HepG2 (cell line): ENCODE measurements around the gene RUSF1. TPM values are rescaled to one million over a fixed set of nuclear protein-coding genes. Genes with fewer than 3 reads are reported as not detected.

Experiments
- ATAC-seq: fragments of 200-7000 bp; cut with Tn5 transposase; 3 replicates; pipeline ENCODE4 v1.9.1; 2020; ENCODE audit warnings: mild to moderate bottlenecking, moderate library complexity
- BruUV-seq: library from RNA; stranded (reverse); fragments of 400-500 nt; replicated peaks from 2 replicates; lab custom pipeline; 2021; lab: Mats Ljungman, UMichigan
- CTCF ChIA-PET: fragments of 300-600 bp; formaldehyde crosslinking; extraction: SDS; loops from one replicate; lab custom pipeline; 2021; ENCODE audit warnings: low total read pairs, inconsistent platforms, low intra/inter-chr PET ratio; lab: Yijun Ruan, JAX
- POLR2A ChIA-PET: fragments of 350-600 bp; sonication (Branson Sonifier 250); formaldehyde crosslinking; loops from one replicate; lab custom pipeline; 2020; ENCODE audit warnings: antibody characterized with exemption, inconsistent platforms; lab: Yijun Ruan, JAX
- DNase-seq: peaks from one replicate; pipeline ENCODE4 v3.0.0-alpha.2; 2015; ENCODE audit warnings: low spot score
- FAIRE-seq: peaks from 3 replicates; lab custom pipeline; 2011; peaks lifted over from hg19 to GRCh38; lab: Jason Lieb, UNC
- H2AFZ ChIP-seq: one replicate; pipeline ENCODE4 v1.6.1; 2011; ENCODE audit warnings: low read length, inconsistent platforms
- H3K27ac ChIP-seq: fragments of 300-600 bp; 3 replicates; pipeline ENCODE4 v1.8.0; 2011; ENCODE audit warnings: mixed run types, mild to moderate bottlenecking, mixed read lengths, low read length, inconsistent platforms; ENCODE audit not compliant: insufficient read depth; ENCODE audit errors: extremely low read length
- H3K27me3 ChIP-seq, 2 experiments: fragments of 200-600 bp in 1 of 2; 2 replicates in 1 of 2; 3 replicates in 1 of 2; pipeline versions ENCODE4 v1.6.0 to v1.8.0; 2011; ENCODE audit warnings: low read length in 2 of 2, mild to moderate bottlenecking in 2 of 2, moderate library complexity in 2 of 2, inconsistent platforms in 1 of 2; ENCODE audit not compliant: insufficient read depth in 2 of 2, control insufficient read depth in 1 of 2
- H3K36me3 ChIP-seq, 2 experiments: fragments of 200-600 bp in 1 of 2; replicated peaks in 1 of 2; 2 replicates in 1 of 2; 3 replicates in 1 of 2; pipeline versions ENCODE4 v1.5.1 to v1.8.0; 2011; ENCODE audit warnings: low read length in 2 of 2, inconsistent platforms in 1 of 2; ENCODE audit not compliant: insufficient read depth in 2 of 2, control insufficient read depth in 1 of 2
- H3K4me1 ChIP-seq: 2 replicates; pipeline ENCODE4 v1.5.1; 2012; ENCODE audit warnings: low read length, inconsistent platforms; ENCODE audit not compliant: insufficient read depth
- H3K4me2 ChIP-seq: 2 replicates; pipeline ENCODE4 v1.6.0; 2011; ENCODE audit warnings: low read depth, low read length, inconsistent platforms
- H3K4me3 ChIP-seq, 3 experiments: fragments of 200-600 bp in 1 of 3; sonication (generic), shearing (Covaris generic) in 1 of 3; replicated peaks in 1 of 3; 2 replicates each; pipeline ENCODE4 v1.5.1; 2011 to 2016; ENCODE audit warnings: low read length in 3 of 3, inconsistent platforms in 2 of 3, low read depth in 2 of 3, mild to moderate bottlenecking in 2 of 3, control low read depth in 1 of 3, mixed read lengths in 1 of 3; ENCODE audit not compliant: insufficient read depth in 1 of 3
- H3K79me2 ChIP-seq: one replicate; pipeline ENCODE4 v1.6.1; 2011; ENCODE audit warnings: low read length, inconsistent platforms; ENCODE audit not compliant: insufficient read depth
- H3K9ac ChIP-seq: 2 replicates; pipeline ENCODE4 v1.6.0; 2011; ENCODE audit warnings: mild to moderate bottlenecking, low read depth, low read length, inconsistent platforms; ENCODE audit not compliant: insufficient read depth
- H3K9me3 ChIP-seq: 2 replicates; pipeline ENCODE4 v1.5.1; 2012; ENCODE audit warnings: mild to moderate bottlenecking, low read length
- H4K20me1 ChIP-seq: 2 replicates; pipeline ENCODE4 v1.6.0; 2011; ENCODE audit warnings: inconsistent platforms, mild to moderate bottlenecking, low read length, moderate library complexity; ENCODE audit not compliant: insufficient read depth
- AGO2 ChIP-seq: fragments of 200-400 bp; formaldehyde crosslinking; optimal IDR thresholded peaks from 2 replicates; pipeline ENCODE3; 2017; ENCODE audit warnings: mild to moderate bottlenecking, low read depth, low read length, moderate library complexity
- CHCHD3 ChIP-seq: sonication (generic); formaldehyde crosslinking; IDR thresholded peaks from 2 replicates; pipeline ENCODE4 v1.8.0; 2022; ENCODE audit warnings: mild to moderate bottlenecking, missing genetic modification reagents, moderate library complexity
- FOXK2 ChIP-seq: fragments of 450-650 bp; IDR thresholded peaks from 2 replicates; pipeline ENCODE4 v1.6.1; 2016
- RBFOX2 ChIP-seq: fragments of 200-400 bp; formaldehyde crosslinking; IDR thresholded peaks from 2 replicates; pipeline ENCODE4 v1.6.1; 2017; ENCODE audit warnings: low read depth, mild to moderate bottlenecking, low read length
- TAF1 ChIP-seq: sonication (generic); formaldehyde crosslinking; IDR thresholded peaks from 2 replicates; pipeline ENCODE4 v1.4.0; 2020; ENCODE audit warnings: missing genetic modification reagents
- TARDBP ChIP-seq: sonication (generic); formaldehyde crosslinking; IDR thresholded peaks from 2 replicates; pipeline ENCODE4 v1.8.0; 2022; ENCODE audit warnings: mild to moderate bottlenecking, missing genetic modification reagents
- ZBTB2 ChIP-seq: sonication (generic); formaldehyde crosslinking; IDR thresholded peaks from 2 replicates; pipeline ENCODE4 v1.8.0; 2022; ENCODE audit warnings: low read depth, missing genetic modification reagents
- ZBTB26 ChIP-seq: IDR thresholded peaks from 2 replicates; pipeline ENCODE4 v1.6.1; 2016; ENCODE audit warnings: missing compliant biosample characterization, missing genetic modification reagents, borderline replicate concordance
- ZFP82 ChIP-seq: sonication (generic); formaldehyde crosslinking; IDR thresholded peaks from 2 replicates; pipeline ENCODE4 v1.5.1; 2020; ENCODE audit warnings: mild to moderate bottlenecking, missing genetic modification reagents, borderline replicate concordance
- ZNF33A ChIP-seq: sonication (generic); formaldehyde crosslinking; IDR thresholded peaks from 2 replicates; pipeline ENCODE4 v1.5.1; 2020; ENCODE audit warnings: missing genetic modification reagents, mild to moderate bottlenecking, moderate library complexity, borderline replicate concordance
- ZNF468 ChIP-seq: sonication (generic); formaldehyde crosslinking; IDR thresholded peaks from 2 replicates; pipeline ENCODE4 v1.8.0; 2022; ENCODE audit warnings: mild to moderate bottlenecking, moderate library complexity, missing genetic modification reagents
- ZNF687 ChIP-seq: sonication (generic); formaldehyde crosslinking; IDR thresholded peaks from 2 replicates; pipeline ENCODE4 v1.5.1; 2020; ENCODE audit warnings: mild to moderate bottlenecking, missing genetic modification reagents, moderate library complexity
- WGBS: methylation state at CpG from one replicate; pipeline ENCODE4 v1.1.6; 2017; ENCODE audit warnings: low lambda C conversion rate; 5-methylcytosine and 5-hydroxymethylcytosine counted together
- in situ Hi-C: cut with HindIII; loops from 2 replicates; pipeline ENCODE4 v1.10.0; 2017; ENCODE audit warnings: low pct_unique_long_range_greater_than_20kb; ENCODE audit not compliant: extremely low pct_ligation_motif_present
- intact Hi-C: fragments of 100-400 bp; cut with micrococcal nuclease; formaldehyde crosslinking; loops from one replicate; pipeline ENCODE4 v1.10.0; 2022; ENCODE audit not compliant: unreplicated experiment
- polyA plus RNA-seq, 8 experiments: library from polyadenylated mRNA; depleted of rRNA in 3 of 8; stranded (reverse) in 7 of 8; unstranded in 1 of 8; fragments of >200 nt; fragmentation: Illumina TruSeq in 4 of 8; extraction: Trizol in 4 of 8; gene quantifications; 2 replicates each; pipeline versions ENCODE4 v1.2.1 to v1.2.3, GENCODE V29; 2011 to 2016; ENCODE audit warnings: low read depth in 4 of 8, missing spikeins in 1 of 8, mixed read lengths in 1 of 8; ENCODE audit not compliant: insufficient read depth in 1 of 8
- total RNA-seq, 5 experiments: library from RNA; depleted of rRNA; stranded (reverse); fragments of >200 nt; fragmentation: Illumina TruSeq; extraction: Trizol; gene quantifications; 2 replicates each; pipeline ENCODE4 v1.2.3, GENCODE V29; 2016; ENCODE audit warnings: low read depth in 1 of 5

The RUSF1 gene
- total and polyA plus RNA-seq, 2 of the 13 experiments (the other 11 are each of a cell fraction or from before 2014, with no cell fraction given): 40.8 to 50.2 TPM

GRCh38 chr16:31461921-31462804 is 46.0 kb downstream of the RUSF1 start:
- DNase-seq (no peak), ATAC-seq (no peak), FAIRE-seq (no peak)
- WGBS: 93% methylated on average over 34 of the region's 35 CpGs
- no TSS peak for BruUV-seq
- Histone ChIP-seq H3K9ac (no peak overlapping the region), H4K20me1 (peaks cover 22% of the 10 kb centered on the region), H3K79me2 (peaks cover 27% of the 10 kb centered on the region), H3K4me3 (no peak overlapping the region), H3K27ac (no peak overlapping the region), H3K4me1 (peaks cover 20% of the 10 kb centered on the region), H2AFZ (no peak overlapping the region), H3K4me2 (no peak overlapping the region), H3K27me3 (no peaks in the 10 kb centered on the region; a peak in 1 of 5 replicates), H3K9me3 (no peaks in the 10 kb centered on the region), H3K36me3 (peaks cover 33 to 50% of the 10 kb centered on the region in 2 experiments)
- no peak for TF ChIP-seq FOXK2
- no peak for TF ChIP-seq ZBTB2 (CRISPR knock-in tag)
- no peak for TF ChIP-seq ZNF33A (CRISPR knock-in tag)
- TF ChIP-seq ZBTB26: no peak
- no peak for TF ChIP-seq TARDBP (CRISPR knock-in tag)
- TF ChIP-seq AGO2: peak; percentile 70
- TF ChIP-seq TAF1 (CRISPR knock-in tag): no peak
- TF ChIP-seq ZFP82 (CRISPR knock-in tag): no peak
- TF ChIP-seq ZNF687 (CRISPR knock-in tag): peak; percentile 24; the same call in 1 of the 2 replicates
- TF ChIP-seq CHCHD3 (CRISPR knock-in tag): no peak
- peak; percentile 63; the same call in 1 of the 2 replicates for TF ChIP-seq RBFOX2
- no peak for TF ChIP-seq ZNF468
- ChIA-PET CTCF (no interaction called here), POLR2A (interaction anchor here (8.3 kb wide), 1 partner anchor 14 kb away, joined by 110 read pairs; no protein-coding TSS in a partner anchor)
- in situ Hi-C loops (no loop called here), intact Hi-C loops (no loop called here)
